ENCODE measurements around the gene SDF4.

DNA sequence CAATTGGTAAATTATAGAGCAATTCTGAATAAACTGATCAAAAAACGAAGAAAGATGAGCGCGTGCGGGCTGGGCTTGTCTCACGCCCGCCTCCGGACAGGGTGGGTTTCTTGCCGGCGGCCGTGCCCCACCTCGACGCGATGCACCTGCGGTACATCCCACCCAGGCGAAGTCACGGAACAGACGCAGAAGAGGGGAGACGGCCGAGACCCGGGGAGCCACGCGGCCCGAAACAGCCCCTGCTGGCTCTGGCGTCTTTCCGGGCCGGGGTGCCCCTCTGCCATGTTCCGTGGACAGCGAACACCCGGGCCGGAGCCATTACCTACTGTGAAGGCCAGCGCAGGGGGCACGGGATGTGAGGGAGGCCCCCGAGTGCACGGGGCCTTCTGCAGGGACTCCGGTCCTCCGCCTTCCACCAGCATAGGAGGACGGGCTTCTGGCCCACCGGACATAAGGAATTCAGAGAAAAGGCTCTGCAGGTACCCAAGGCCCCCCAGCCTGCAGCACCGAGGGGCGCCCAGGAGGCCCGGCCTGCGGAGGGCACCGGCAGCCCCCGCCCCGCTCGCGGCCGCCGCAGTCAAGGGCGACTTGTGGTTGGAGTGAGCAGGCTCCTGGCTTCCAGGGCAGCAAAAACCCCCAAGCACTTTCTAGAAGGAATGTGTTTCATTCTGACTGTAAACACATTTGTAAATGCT, 22.3 kb upstream of the SDF4 start:
- TF ChIP-seq, protein P1, sequence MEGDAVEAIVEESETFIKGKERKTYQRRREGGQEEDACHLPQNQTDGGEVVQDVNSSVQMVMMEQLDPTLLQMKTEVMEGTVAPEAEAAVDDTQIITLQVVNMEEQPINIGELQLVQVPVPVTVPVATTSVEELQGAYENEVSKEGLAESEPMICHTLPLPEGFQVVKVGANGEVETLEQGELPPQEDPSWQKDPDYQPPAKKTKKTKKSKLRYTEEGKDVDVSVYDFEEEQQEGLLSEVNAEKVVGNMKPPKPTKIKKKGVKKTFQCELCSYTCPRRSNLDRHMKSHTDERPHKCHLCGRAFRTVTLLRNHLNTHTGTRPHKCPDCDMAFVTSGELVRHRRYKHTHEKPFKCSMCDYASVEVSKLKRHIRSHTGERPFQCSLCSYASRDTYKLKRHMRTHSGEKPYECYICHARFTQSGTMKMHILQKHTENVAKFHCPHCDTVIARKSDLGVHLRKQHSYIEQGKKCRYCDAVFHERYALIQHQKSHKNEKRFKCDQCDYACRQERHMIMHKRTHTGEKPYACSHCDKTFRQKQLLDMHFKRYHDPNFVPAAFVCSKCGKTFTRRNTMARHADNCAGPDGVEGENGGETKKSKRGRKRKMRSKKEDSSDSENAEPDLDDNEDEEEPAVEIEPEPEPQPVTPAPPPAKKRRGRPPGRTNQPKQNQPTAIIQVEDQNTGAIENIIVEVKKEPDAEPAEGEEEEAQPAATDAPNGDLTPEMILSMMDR (IDR thresholded peaks at IDR 0.05), result no peak
- TF ChIP-seq EZH2 (IDR thresholded peaks at IDR 0.05; ENCODE audit: borderline replicate concordance, insufficient read depth, low read depth, low read length, poor library complexity, severe bottlenecking), result no peak

All from B cell (primary cell).